Smooth muscle cell (in vitro differentiated cells): ENCODE data around the gene CETP. TPM values are rescaled to one million over a fixed set of nuclear protein-coding genes. Genes with fewer than 3 reads are reported as not detected.

Experiments used
- DNase-seq: peaks from one replicate; lab custom pipeline; 2025; ENCODE audit not compliant: unreplicated experiment; lab: John Stamatoyannopoulos, UW
- H2AFZ ChIP-seq: fragments of 200-600 bp; sonication (generic); 2 replicates; pipeline ENCODE4 v1.6.0; 2016; ENCODE audit warnings: antibody characterized with exemption, low read depth, mild to moderate bottlenecking
- H3F3A ChIP-seq: fragments of 200-600 bp; sonication (generic); 2 replicates; pipeline ENCODE4 v1.6.0; 2017; ENCODE audit warnings: antibody characterized with exemption, low read depth
- H3K27ac ChIP-seq: fragments of 200-600 bp; sonication (generic); 2 replicates; pipeline ENCODE4 v1.5.1; 2016; ENCODE audit warnings: low read depth, mild to moderate bottlenecking
- H3K27me3 ChIP-seq: fragments of 200-600 bp; sonication (generic); 2 replicates; pipeline ENCODE4 v1.6.1; 2016; ENCODE audit warnings: low read depth, mild to moderate bottlenecking
- H3K36me3 ChIP-seq: fragments of 200-600 bp; sonication (generic); 2 replicates; pipeline ENCODE4 v1.5.1; 2016; ENCODE audit warnings: low read depth
- H3K4me1 ChIP-seq: fragments of 200-600 bp; sonication (generic); 2 replicates; pipeline ENCODE4 v1.5.1; 2016; ENCODE audit warnings: low read depth
- H3K4me2 ChIP-seq: fragments of 200-600 bp; sonication (generic); 2 replicates; pipeline ENCODE4 v1.6.0; 2016; ENCODE audit warnings: mild to moderate bottlenecking
- H3K4me3 ChIP-seq: fragments of 200-600 bp; sonication (generic); 2 replicates; pipeline ENCODE4 v1.5.1; 2016; ENCODE audit warnings: mild to moderate bottlenecking
- H3K79me2 ChIP-seq: fragments of 200-600 bp; sonication (generic); 2 replicates; pipeline ENCODE4 v1.6.0; 2016; ENCODE audit warnings: low read depth, mild to moderate bottlenecking
- H3K9ac ChIP-seq: fragments of 200-600 bp; sonication (generic); 2 replicates; pipeline ENCODE4 v1.6.0; 2016; ENCODE audit warnings: low read depth
- H3K9me3 ChIP-seq: fragments of 200-600 bp; sonication (generic); replicated peaks from 2 replicates; pipeline ENCODE4 v1.5.1; 2016; ENCODE audit warnings: low read depth
- H4K20me1 ChIP-seq: fragments of 200-600 bp; sonication (generic); 2 replicates; pipeline ENCODE4 v1.6.0; 2016; ENCODE audit warnings: low read depth
- CTCF ChIP-seq: fragments of 200-600 bp; sonication (generic); IDR thresholded peaks from 2 replicates; pipeline ENCODE4 v1.5.1; 2017; ENCODE audit warnings: borderline replicate concordance, mild to moderate bottlenecking, antibody characterized with exemption; ENCODE audit not compliant: insufficient read depth, poor library complexity, severe bottlenecking
- WGBS: methylation state at CpG from one replicate; pipeline ENCODE4 v1.1.7; 2016; ENCODE audit warnings: low lambda C conversion rate; 5-methylcytosine and 5-hydroxymethylcytosine counted together
- polyA plus RNA-seq: library from polyadenylated mRNA; unstranded; fragments of >200 nt; fragmentation: Nextera tagmentation; extraction: Ambion mirVana; gene quantifications from 2 replicates; pipeline ENCODE4 v1.2.1, GENCODE V29; 2016
- total RNA-seq: library from RNA; depleted of rRNA; stranded (reverse); fragments of >200 nt; gene quantifications from 2 replicates; pipeline ENCODE4 v1.2.3, GENCODE V29; 2014

Gene CETP
- total and polyA plus RNA-seq, 2 experiments from 2014 or later: not detected

- H3K27me3 ChIP-seq: no peaks in the 10 kb centered on the region
- H3K9ac ChIP-seq: no peak overlapping the region
- no peaks in the 10 kb centered on the region for H3K9me3 ChIP-seq
- H3K36me3 ChIP-seq: no peaks in the 10 kb centered on the region
- DNase-seq: no peak
- H3K79me2 ChIP-seq: no peaks in the 10 kb centered on the region
- no peak overlapping the region for H3K27ac ChIP-seq
- H3K4me2 ChIP-seq: no peak overlapping the region
- no peak overlapping the region for H3K4me3 ChIP-seq
- no peaks in the 10 kb centered on the region for H3K4me1 ChIP-seq
- WGBS: 92% methylated on average over 21 of the region's 21 CpGs
- H4K20me1 ChIP-seq: no peaks in the 10 kb centered on the region
- no peak for TF ChIP-seq CTCF
- H2AFZ ChIP-seq: no peak overlapping the region
- H3F3A ChIP-seq: no peaks in the 10 kb centered on the region
These were observed 64.4 kb downstream of the CETP start for GRCh38 chr16:57025941-57026777.

- Histone ChIP-seq H4K20me1 (no peaks in the 10 kb centered on the region), H3K27ac (no peak overlapping the region), H3K4me1 (no peaks in the 10 kb centered on the region), H3K79me2 (no peaks in the 10 kb centered on the region), H3K4me2 (no peak overlapping the region), H3K4me3 (no peak overlapping the region), H3K36me3 (no peaks in the 10 kb centered on the region), H3K27me3 (no peaks in the 10 kb centered on the region), H3K9ac (no peak overlapping the region), H3K9me3 (no peaks in the 10 kb centered on the region), H3F3A (no peaks in the 10 kb centered on the region), H2AFZ (no peak overlapping the region)
- no peak for TF ChIP-seq CTCF
- WGBS: 80% methylated on average over 3 of the region's 3 CpGs
- no peak for DNase-seq
These were observed 65.0 kb downstream of the CETP start for GRCh38 chr16:57026778-57027062.

GRCh38 chr16:57027067-57027466 is 65.3 kb downstream of the CETP start:
- Histone ChIP-seq H3K27ac (no peak overlapping the region), H3K9me3 (no peaks in the 10 kb centered on the region), H3K79me2 (no peaks in the 10 kb centered on the region), H3K36me3 (no peaks in the 10 kb centered on the region), H3K4me1 (no peaks in the 10 kb centered on the region), H3F3A (no peaks in the 10 kb centered on the region), H3K27me3 (no peaks in the 10 kb centered on the region), H3K4me3 (no peak overlapping the region), H4K20me1 (no peaks in the 10 kb centered on the region), H2AFZ (no peak overlapping the region), H3K9ac (no peak overlapping the region), H3K4me2 (no peak overlapping the region)
- TF ChIP-seq CTCF: no peak
- no peak for DNase-seq
- 95% methylated on average over 2 of the region's 2 CpGs for WGBS

- no peaks in the 10 kb centered on the region for H3K4me1 ChIP-seq
- H3K27me3 ChIP-seq: no peaks in the 10 kb centered on the region
- H3F3A ChIP-seq: no peaks in the 10 kb centered on the region
- no peak overlapping the region for H3K9ac ChIP-seq
- no peak for DNase-seq
- WGBS: 83% methylated on average over 4 of the region's 4 CpGs
- no peaks in the 10 kb centered on the region for H4K20me1 ChIP-seq
- no peaks in the 10 kb centered on the region for H3K79me2 ChIP-seq
- no peaks in the 10 kb centered on the region for H3K36me3 ChIP-seq
- H3K9me3 ChIP-seq: no peaks in the 10 kb centered on the region
- no peak overlapping the region for H2AFZ ChIP-seq
- no peak overlapping the region for H3K4me2 ChIP-seq
- H3K4me3 ChIP-seq: no peak overlapping the region
- no peak for TF ChIP-seq CTCF
- H3K27ac ChIP-seq: no peak overlapping the region
These were observed 66.3 kb downstream of the CETP start for GRCh38 chr16:57028086-57028485.
